ENCODE results near the gene CLEC6A.
"Not testable (repeated sequence)": the region's sequence is repeated elsewhere in the genome, so short reads cannot be mapped to it uniquely, and the experiment has no call there.

Gene CLEC6A

DNA sequence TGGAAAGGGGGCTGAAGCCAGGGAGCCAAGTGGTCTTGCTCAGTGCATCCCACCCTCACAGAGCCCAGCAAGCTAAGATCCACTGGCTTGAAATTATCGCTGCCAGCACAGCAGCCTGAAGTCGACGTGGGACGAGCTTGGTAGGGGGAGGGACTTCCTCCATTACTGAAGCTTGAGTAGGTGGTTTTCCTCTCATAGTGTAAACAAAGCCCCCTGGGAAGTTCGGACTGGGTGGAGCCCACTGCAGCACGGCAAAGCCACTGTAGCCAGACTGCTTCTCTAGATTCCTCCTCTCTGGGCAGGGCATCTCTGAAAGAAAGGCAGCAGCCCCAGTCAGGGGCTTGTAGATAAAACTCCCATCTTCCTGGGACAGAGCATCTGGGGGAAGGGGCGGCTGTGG is 40.3 kb downstream of the CLEC6A start:
- not testable (repeated sequence) for DNase-seq

DNA sequence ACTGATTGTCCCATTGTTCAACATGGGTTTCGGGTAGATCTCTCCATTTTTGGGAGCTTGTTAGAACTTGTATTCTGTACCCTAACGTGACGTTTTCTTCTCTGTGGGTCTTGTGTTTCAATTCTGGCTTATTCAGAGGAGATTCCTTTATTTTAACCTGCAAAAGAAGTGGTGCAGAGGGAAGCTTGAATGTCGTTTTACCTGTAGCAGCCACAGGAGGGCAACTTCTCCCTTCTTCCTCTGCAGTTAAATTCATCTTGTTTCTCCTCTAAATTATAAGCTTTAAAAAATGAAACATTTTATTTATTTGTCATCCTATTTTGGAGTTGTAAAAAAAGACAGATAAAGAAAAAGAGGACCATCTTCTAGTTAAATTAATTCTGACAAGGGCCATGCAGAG is 43.9 kb downstream of the CLEC6A start:
- DNase-seq = no peak

DNA sequence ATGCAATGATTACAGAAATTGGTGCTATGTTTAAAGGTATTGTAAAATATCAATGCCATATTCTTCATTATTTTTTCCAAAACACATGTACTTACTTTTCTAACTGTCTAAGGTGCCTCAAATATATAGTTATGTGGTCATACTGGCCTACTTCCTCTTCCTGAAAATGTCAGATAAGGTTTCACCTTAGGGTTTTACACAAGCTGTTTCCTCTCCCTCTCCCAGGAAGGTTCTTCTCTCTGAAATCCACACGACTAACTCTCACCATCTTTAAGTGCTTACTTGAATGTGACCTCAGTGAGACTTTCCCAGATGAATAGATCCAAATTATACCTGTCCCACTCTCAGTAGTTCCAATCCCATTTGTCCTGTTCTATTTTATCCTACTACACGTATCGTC is 46.0 kb downstream of the CLEC6A start:
- no peak for DNase-seq

DNA sequence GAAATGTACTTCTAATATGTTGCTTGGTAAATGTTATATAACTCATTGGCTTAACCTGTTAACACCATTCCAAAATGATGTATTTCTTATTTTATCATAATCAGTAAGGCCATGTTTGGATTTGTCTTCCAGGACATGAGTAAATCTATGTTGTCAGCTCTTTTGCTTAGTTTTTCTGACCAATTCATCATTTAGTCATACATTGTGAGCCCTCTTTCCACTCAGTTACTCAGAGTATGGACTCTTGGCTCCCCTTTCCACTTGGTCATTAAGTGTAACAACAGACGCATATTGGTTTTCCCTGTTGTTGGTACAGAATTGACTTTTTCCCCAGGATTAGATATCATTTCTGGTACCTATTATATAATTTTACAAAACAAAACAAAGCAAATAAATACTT is 48.6 kb downstream of the CLEC6A start:
- DNase-seq = no peak

DNA sequence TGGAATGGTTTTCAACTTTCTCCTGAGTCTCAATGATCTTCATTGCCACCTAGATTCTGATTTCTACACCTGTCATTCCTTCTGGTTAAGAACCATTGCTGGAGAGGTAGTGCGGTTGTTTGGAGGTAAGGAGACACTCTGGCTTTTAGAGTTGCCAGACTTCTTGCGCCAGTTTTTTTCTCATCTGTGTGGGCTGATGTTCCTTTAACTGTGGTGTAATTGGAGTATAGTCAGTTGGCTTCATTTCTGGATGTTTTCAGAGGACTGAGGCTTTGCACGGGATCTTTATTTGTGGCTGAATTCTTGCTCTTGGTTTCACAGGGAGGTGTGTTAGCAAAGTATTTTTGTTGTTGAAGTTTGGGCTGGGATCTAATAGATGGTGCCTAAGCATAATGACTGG is 51.8 kb downstream of the CLEC6A start:
- DNase-seq = no peak

DNA sequence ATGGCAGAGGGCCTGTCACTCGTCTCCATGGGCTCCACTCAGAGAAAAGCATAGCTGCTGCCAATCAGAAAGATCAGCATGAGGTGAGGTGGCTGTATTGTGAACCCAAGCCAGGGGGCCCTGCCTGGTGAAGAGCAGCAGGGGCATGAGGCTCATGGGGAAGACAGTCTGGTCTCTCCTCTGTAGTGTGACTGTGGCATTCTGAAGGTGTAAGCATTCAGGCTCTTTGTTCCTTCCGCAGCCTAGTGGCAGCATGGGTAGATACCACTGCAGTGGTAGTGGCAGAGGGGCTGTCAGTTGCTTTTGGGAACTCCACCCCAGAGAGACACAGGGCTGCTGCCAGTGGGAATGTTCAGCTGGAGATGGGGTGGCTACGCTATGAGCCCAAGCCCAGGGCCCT is 52.5 kb downstream of the CLEC6A start:
- DNase-seq = no peak

DNA sequence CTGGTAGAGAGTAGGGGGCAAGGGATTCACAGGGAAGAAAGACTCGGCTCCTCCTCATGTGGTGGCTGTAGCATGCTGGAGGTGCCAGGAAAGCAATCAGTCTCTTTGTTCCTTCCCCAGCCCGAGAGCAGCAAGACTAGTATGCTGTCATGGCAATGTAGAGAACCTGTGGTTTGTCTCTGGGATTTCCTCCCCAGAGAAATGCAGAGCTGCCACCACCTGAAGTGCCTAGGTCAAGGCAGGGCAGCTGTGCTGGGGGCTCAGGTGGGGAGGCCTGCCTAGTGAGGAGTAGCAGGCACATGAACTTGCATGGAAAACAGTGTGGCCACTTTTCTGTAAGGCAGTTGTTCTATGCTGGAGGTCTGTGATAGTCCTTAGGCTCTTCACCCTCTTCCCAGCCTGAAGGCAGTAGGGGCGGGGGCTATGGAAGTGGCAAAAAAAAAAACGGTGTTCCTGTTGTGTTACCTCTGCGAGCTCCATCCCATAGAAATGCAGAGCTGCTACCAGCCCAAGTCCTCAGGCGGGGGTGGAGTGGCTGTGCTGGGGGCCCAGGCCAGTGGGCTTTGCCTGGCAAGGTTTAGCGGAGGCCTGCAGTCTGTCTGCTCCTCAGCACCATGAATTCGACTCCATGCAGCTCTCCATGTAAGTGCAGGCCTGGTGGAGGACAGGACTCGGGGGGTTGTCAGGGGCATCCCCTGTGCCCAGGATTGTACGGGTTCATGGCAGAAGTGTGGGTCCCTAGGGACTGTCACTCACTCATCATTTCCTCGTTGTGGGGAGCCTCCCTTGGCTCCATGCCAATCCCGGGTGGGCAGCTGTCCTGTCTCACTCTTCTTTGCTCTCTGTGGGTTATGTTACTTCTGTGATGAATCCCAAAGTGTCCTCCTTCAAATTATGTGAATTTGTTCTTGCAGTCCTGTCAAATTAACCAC is 53.4 kb downstream of the CLEC6A start:
- DNase-seq = no peak

DNA sequence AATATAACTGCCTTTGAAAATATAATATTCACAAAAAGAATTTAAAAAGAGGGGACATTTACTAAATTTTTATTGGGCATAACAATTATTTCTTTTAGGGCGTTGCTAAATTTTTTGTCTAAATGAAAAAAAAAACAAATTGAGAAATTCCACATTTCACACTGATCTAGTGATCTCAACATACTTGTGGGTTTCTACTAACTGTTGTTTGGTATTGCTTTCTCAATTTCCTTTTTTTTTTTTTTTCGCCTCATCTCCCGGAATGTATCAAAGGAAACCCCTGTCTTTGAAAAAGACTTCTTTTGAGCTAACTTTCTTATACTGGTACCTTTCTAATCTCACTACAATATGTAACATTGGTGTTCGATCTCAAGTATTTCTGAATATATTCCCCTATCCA is 57.5 kb downstream of the CLEC6A start, which contains the start of gene CLEC4D:
Gene CLEC4D, plus strand, starts transcription at position 248 of the 400 bp plus-strand sequence. CDS start 230 bp downstream, outside the sequence.
- no peak for DNase-seq

DNA sequence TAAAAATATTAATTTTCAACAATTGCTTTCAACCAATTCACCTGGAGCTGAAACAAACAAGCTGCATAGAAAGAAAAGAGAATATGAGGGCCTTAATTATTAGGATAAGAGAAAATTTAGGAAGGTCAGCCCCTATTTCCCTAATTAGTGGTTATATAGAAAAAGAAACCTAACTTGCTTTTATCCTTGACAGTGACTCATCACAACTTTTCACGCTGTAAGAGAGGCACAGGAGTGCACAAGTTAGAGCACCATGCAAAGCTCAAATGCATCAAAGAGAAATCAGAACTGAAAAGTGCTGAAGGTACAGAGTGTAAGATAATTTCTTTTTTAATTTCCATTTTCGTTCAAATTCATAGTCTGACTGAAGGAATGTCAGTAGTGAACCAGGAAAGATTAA is 62.2 kb downstream of the CLEC6A start:
- no peak for DNase-seq

DNA sequence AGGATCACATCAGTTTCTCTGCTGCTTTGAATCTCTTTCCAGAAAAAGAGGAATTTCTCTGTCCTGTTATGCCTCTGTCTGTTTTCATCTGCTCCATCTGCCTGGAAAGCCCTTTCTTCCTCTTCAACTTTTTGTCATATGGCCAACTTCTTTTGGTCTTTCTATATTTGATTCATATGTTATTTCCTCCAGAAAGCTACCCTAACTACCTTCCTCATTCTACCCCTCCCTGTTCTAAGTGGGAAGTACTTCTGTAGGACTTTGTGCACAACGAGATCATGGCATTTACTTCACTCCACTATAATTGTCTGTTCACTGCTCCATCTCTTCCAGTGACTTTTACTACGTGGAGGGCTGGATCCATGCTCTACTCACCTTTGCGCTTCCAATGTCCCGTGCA is 63.4 kb downstream of the CLEC6A start:
- DNase-seq = no peak

DNA sequence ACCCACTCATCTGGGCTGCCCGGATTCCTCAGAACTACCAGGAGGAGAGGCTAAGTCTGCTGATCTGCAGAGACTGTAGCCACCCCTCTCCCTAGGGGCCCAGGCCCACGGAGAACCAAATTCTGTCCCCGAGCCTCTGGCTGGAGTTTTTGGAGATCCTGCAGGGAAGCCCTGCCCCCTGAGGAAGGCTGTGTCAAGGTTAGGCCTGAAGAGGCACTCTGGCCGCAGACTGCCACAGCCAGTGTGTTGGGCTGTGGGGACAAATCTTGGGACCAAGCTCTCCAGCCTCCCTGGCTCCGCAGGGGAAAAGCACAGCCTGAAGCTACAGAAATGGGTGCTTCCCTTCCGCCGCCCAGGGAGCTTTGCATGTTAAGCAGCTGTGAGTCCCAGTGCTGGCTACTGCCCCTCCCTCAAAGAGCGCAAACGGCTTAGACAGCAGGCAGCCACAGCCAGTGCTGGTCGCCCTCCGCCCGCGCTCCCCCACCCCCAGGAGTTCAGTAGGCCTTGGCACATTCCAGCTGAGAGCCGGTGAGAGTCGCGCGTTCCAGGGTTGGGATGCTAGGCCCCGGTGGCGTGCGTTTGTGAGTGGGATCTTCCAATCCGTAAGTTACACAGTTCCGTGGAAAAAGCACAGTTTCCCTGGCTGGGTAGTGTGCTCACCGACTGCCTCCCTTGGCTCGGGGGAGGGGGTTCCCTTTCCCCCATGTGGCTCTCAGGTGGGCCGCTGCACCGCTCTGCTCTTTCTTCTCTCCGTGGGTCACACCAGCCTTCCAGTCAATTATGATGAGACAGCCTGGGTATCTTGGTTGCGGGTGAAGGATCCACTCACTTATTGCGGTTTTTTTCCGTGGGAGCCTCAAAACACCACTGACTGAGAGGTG is 71.7 kb downstream of the CLEC6A start:
- no peak for DNase-seq
